HepG2 (cell line): ENCODE measurements around the gene MEX3A. TPM values are rescaled to one million over a fixed set of nuclear protein-coding genes. Genes with fewer than 3 reads are reported as not detected.

Experiments used
- FOXA1 ChIP-seq, 2 experiments: fragments of 450-650 bp in 1 of 2; sonication (generic) in 1 of 2; formaldehyde crosslinking in 1 of 2; IDR thresholded peaks; 2 replicates each; pipeline versions ENCODE4 v1.4.0 to v1.6.1; 2016 to 2020; ENCODE audit warnings: missing genetic modification reagents in 1 of 2
- FOXP1 ChIP-seq, 2 experiments: fragments of 450-650 bp in 1 of 2; IDR thresholded peaks; 2 replicates each; pipeline ENCODE4 v1.6.1; 2017 to 2018; ENCODE audit warnings: antibody characterized with exemption in 1 of 2
- HOXA5 ChIP-seq: sonication (generic); formaldehyde crosslinking; IDR thresholded peaks from 2 replicates; pipeline ENCODE4 v1.4.0; 2020; ENCODE audit warnings: missing genetic modification reagents
- IRF2 ChIP-seq: IDR thresholded peaks from 2 replicates; pipeline ENCODE4 v1.6.1; 2018; ENCODE audit warnings: missing genetic modification reagents, missing compliant biosample characterization
- JARID2 ChIP-seq: sonication (generic); formaldehyde crosslinking; IDR thresholded peaks from 2 replicates; pipeline ENCODE4 v1.8.1; 2023; ENCODE audit warnings: missing genetic modification reagents, inconsistent platforms; ENCODE audit not compliant: insufficient replicate concordance
- JDP2 ChIP-seq: sonication (generic); formaldehyde crosslinking; IDR thresholded peaks from 2 replicates; pipeline ENCODE4 v1.8.1; 2022; ENCODE audit warnings: missing genetic modification reagents, borderline replicate concordance
- MED8 ChIP-seq: sonication (generic); formaldehyde crosslinking; IDR thresholded peaks from 2 replicates; pipeline ENCODE4 v1.8.1; 2023; ENCODE audit warnings: mild to moderate bottlenecking, missing genetic modification reagents; ENCODE audit not compliant: insufficient replicate concordance
- MTA1 ChIP-seq: sonication (generic); formaldehyde crosslinking; IDR thresholded peaks from 2 replicates; pipeline ENCODE4 v1.4.0; 2020; ENCODE audit warnings: missing genetic modification reagents, mild to moderate bottlenecking, borderline replicate concordance
- SIN3B ChIP-seq: fragments of 150-350 bp; IDR thresholded peaks from 2 replicates; pipeline ENCODE4 v1.6.1; 2014; ENCODE audit warnings: low read length
- TGIF2 ChIP-seq: IDR thresholded peaks from 2 replicates; pipeline ENCODE4 v1.6.1; 2016; ENCODE audit warnings: control low read depth, missing compliant biosample characterization
- ZFP36 ChIP-seq: fragments of 150-350 bp; IDR thresholded peaks from 2 replicates; pipeline ENCODE4 v1.6.1; 2018; ENCODE audit warnings: borderline replicate concordance, low read length, low read depth; ENCODE audit not compliant: partially characterized antibody
- ZNF143 ChIP-seq: sonication (generic); formaldehyde crosslinking; IDR thresholded peaks from 2 replicates; pipeline ENCODE4 v1.4.0; 2020; ENCODE audit warnings: missing genetic modification reagents
- ZNF530 ChIP-seq: sonication (generic); formaldehyde crosslinking; IDR thresholded peaks from 2 replicates; pipeline ENCODE4 v1.5.0; 2020; ENCODE audit warnings: low read depth, mild to moderate bottlenecking, missing genetic modification reagents
- polyA plus RNA-seq, 8 experiments: library from polyadenylated mRNA; depleted of rRNA in 3 of 8; stranded (reverse) in 7 of 8; unstranded in 1 of 8; fragments of >200 nt; fragmentation: Illumina TruSeq in 4 of 8; extraction: Trizol in 4 of 8; gene quantifications; 2 replicates each; pipeline versions ENCODE4 v1.2.1 to v1.2.3, GENCODE V29; 2011 to 2016; ENCODE audit warnings: low read depth in 4 of 8, missing spikeins in 1 of 8, mixed read lengths in 1 of 8; ENCODE audit not compliant: insufficient read depth in 1 of 8
- total RNA-seq, 5 experiments: library from RNA; depleted of rRNA; stranded (reverse); fragments of >200 nt; fragmentation: Illumina TruSeq; extraction: Trizol; gene quantifications; 2 replicates each; pipeline ENCODE4 v1.2.3, GENCODE V29; 2016; ENCODE audit warnings: low read depth in 1 of 5
- TF ChIP-seq, protein P1 (sequence below): sonication (generic); formaldehyde crosslinking; IDR thresholded peaks from 2 replicates; pipeline ENCODE4 v1.5.0; 2020; ENCODE audit warnings: mild to moderate bottlenecking, missing genetic modification reagents, borderline replicate concordance
- TF ChIP-seq, protein P2 (sequence below): sonication (generic); formaldehyde crosslinking; IDR thresholded peaks from 2 replicates; pipeline ENCODE4 v1.4.0; 2020; ENCODE audit warnings: missing genetic modification reagents
- TF ChIP-seq, protein P3 (sequence below): sonication (generic); formaldehyde crosslinking; IDR thresholded peaks from 2 replicates; pipeline ENCODE4 v1.5.0; 2020; ENCODE audit warnings: mild to moderate bottlenecking, missing genetic modification reagents

MEX3A gene
- total and polyA plus RNA-seq, 2 of the 13 experiments (the other 11 are each of a cell fraction or from before 2014, with no cell fraction given), result 7.6 to 9.1 TPM

DNA sequence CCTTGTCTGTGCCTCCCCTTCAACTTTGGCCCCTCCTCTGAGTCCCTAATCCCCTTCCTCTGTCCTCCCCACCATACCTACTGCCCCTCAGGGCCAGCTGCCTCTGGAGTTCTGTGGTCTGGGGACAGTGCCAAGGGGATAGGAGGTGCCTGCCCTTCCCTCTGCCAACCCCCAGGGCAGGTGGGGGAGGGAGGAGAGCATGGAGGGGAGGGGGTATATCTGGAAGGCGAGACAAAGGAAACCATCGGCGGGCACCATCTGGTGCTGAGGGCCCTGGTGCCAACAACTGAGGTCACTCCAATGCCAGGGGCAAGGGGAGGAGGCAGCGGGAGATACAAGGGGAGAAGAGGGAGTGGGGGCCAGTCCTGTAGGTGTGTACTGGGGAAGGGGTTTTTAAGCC is 11.7 kb downstream of the MEX3A start (continued):
- TF ChIP-seq, protein P1, sequence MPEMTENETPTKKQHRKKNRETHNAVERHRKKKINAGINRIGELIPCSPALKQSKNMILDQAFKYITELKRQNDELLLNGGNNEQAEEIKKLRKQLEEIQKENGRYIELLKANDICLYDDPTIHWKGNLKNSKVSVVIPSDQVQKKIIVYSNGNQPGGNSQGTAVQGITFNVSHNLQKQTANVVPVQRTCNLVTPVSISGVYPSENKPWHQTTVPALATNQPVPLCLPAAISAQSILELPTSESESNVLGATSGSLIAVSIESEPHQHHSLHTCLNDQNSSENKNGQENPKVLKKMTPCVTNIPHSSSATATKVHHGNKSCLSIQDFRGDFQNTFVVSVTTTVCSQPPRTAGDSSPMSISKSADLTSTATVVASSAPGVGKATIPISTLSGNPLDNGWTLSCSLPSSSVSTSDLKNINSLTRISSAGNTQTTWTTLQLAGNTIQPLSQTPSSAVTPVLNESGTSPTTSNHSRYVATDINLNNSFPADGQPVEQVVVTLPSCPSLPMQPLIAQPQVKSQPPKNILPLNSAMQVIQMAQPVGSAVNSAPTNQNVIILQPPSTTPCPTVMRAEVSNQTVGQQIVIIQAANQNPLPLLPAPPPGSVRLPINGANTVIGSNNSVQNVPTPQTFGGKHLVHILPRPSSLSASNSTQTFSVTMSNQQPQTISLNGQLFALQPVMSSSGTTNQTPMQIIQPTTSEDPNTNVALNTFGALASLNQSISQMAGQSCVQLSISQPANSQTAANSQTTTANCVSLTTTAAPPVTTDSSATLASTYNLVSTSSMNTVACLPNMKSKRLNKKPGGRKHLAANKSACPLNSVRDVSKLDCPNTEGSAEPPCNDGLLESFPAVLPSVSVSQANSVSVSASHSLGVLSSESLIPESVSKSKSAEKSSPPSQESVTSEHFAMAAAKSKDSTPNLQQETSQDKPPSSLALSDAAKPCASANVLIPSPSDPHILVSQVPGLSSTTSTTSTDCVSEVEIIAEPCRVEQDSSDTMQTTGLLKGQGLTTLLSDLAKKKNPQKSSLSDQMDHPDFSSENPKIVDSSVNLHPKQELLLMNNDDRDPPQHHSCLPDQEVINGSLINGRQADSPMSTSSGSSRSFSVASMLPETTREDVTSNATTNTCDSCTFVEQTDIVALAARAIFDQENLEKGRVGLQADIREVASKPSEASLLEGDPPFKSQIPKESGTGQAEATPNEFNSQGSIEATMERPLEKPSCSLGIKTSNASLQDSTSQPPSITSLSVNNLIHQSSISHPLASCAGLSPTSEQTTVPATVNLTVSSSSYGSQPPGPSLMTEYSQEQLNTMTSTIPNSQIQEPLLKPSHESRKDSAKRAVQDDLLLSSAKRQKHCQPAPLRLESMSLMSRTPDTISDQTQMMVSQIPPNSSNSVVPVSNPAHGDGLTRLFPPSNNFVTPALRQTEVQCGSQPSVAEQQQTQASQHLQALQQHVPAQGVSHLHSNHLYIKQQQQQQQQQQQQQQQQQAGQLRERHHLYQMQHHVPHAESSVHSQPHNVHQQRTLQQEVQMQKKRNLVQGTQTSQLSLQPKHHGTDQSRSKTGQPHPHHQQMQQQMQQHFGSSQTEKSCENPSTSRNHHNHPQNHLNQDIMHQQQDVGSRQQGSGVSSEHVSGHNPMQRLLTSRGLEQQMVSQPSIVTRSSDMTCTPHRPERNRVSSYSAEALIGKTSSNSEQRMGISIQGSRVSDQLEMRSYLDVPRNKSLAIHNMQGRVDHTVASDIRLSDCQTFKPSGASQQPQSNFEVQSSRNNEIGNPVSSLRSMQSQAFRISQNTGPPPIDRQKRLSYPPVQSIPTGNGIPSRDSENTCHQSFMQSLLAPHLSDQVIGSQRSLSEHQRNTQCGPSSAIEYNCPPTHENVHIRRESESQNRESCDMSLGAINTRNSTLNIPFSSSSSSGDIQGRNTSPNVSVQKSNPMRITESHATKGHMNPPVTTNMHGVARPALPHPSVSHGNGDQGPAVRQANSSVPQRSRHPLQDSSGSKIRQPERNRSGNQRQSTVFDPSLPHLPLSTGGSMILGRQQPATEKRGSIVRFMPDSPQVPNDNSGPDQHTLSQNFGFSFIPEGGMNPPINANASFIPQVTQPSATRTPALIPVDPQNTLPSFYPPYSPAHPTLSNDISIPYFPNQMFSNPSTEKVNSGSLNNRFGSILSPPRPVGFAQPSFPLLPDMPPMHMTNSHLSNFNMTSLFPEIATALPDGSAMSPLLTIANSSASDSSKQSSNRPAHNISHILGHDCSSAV (CRISPR knock-in tag), result no peak
- TF ChIP-seq FOXA1 (IDR thresholded peaks at IDR 0.05) (no peak), FOXA1 (CRISPR knock-in tag; IDR thresholded peaks at IDR 0.05) (no peak), MTA1 (CRISPR knock-in tag) (no peak), JDP2 (CRISPR knock-in tag) (no peak), FOXP1 (IDR thresholded peaks at IDR 0.05) (no peak), FOXP1 (CRISPR knock-in tag; IDR thresholded peaks at IDR 0.05) (no peak), JARID2 (CRISPR knock-in tag) (no peak), SIN3B (no peak), IRF2 (CRISPR knock-in tag) (no peak), ZNF143 (CRISPR knock-in tag) (no peak), HOXA5 (CRISPR knock-in tag) (no peak), ZNF530 (no peak), MED8 (CRISPR knock-in tag) (no peak), TGIF2 (CRISPR knock-in tag) (no peak), ZFP36 (no peak)
- TF ChIP-seq, protein P2, sequence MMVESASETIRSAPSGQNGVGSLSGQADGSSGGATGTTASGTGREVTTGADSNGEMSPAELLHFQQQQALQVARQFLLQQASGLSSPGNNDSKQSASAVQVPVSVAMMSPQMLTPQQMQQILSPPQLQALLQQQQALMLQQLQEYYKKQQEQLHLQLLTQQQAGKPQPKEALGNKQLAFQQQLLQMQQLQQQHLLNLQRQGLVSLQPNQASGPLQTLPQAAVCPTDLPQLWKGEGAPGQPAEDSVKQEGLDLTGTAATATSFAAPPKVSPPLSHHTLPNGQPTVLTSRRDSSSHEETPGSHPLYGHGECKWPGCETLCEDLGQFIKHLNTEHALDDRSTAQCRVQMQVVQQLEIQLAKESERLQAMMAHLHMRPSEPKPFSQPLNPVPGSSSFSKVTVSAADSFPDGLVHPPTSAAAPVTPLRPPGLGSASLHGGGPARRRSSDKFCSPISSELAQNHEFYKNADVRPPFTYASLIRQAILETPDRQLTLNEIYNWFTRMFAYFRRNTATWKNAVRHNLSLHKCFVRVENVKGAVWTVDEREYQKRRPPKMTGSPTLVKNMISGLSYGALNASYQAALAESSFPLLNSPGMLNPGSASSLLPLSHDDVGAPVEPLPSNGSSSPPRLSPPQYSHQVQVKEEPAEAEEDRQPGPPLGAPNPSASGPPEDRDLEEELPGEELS (CRISPR knock-in tag), result no peak
- TF ChIP-seq, protein P3, sequence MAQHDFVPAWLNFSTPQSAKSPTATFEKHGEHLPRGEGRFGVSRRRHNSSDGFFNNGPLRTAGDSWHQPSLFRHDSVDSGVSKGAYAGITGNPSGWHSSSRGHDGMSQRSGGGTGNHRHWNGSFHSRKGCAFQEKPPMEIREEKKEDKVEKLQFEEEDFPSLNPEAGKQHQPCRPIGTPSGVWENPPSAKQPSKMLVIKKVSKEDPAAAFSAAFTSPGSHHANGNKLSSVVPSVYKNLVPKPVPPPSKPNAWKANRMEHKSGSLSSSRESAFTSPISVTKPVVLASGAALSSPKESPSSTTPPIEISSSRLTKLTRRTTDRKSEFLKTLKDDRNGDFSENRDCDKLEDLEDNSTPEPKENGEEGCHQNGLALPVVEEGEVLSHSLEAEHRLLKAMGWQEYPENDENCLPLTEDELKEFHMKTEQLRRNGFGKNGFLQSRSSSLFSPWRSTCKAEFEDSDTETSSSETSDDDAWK (CRISPR knock-in tag), result no peak
